Measurements from ENCODE around the gene CD8B2.
"Not testable (repeated sequence)": the region's sequence is repeated elsewhere in the genome, so short reads cannot be mapped to it uniquely, and the experiment has no call there.

The CD8B2 gene

DNA sequence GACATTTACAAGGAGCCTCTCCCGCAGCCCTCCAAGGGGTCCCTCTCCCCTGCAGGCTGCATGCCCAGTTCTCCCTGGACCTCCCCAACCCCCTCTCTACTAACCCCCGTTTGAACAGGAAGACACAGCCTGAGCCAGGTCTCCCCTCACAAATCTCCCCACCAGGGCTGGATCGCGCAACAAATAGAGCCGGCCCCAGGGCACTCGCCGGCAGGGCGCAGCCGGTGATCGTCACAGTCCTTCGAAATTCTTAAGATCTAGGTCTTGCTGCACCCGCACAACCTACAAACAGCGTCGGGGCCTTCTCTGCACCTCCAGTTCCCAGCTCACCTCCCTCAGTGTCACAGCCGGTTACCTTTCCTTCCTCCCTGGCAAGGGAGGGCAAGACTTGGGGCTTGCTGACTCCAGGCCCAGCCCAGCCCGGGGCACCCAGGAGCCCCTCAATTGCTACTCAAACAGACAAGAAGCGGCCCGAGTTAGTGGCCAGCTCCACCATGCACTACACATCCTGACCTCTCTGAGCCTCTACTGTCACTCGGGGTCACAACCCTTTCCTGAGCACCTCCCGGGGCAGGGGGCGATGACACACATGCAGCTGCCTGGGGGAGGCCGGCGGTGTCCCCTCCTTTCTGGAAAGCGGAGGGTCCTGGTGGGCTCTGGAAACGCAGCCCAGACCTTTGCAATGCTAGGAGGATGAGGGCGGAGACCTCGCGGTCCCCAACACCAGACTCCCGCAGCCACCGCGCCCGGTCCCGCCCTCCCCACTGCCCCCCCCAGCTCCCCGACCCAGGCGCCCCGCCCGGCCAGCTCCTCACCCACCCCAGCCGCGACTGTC lies at the start of gene CD8B2:
TSS of gene CD8B2 (plus strand) at position 814 of the 835 bp plus-strand sequence. CDS start 63 bp downstream, outside the sequence.
- DNase-seq = peak; percentile 14

DNA sequence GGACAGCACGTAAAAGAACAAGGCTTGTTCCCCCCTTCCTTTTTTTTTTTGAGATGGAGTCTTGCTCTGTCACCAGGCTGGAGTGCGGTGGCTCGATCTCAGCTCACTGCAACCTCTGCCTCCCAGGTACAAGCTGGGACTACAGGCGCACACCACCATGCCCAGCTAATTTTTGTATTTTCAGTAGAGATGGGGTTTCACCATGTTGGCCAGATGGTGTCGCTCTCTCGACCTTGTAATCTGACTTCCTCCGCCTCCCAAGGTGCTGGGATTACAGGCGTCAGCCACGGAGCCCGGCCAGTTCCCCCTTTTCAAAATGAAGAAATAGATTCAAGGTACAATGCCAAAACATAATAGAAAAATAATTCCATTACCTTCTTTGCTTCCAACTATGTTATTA lies 25.3 kb upstream of the CD8B2 start:
- not testable (repeated sequence) for DNase-seq

DNA sequence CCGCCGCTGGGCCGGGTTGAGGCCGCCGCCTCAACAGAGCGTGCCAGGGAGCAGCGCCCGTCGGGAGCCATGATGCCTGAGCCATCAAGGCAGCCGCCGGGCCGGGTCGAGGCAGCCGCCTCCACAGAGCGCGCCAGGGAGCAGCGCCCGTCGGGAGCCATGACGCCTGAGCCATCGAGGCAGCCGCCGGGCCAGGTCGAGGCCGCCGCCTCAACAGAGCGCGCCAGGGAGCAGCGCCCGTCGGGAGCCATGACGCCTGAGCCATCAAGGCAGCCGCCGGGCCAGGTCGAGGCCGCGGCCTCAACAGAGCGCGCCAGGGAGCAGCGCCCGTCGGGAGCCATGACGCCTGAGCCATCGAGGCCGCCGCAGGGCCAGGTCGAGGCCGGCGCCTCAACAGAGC lies 19.6 kb upstream of the CD8B2 start:
- not testable (repeated sequence) for DNase-seq

DNA sequence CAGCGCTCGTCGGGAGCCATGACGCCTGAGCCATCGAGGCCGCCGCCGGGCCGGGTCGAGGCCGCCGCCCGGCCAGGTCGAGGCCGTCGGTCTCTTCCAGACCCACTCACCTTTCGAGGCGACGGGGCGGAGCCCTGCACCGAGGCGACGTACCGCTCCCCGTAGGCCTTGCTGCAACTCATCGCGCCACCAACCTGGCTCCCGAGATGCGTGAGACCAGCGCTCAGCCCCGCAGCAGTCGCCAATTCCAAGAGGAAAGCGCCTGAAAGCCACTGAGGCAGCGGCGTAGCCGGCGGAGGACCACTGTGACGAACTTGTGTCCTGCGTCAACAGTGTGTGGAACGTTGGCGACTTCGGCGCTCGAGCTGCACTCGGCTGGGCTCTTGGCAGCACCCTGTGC lies 19.1 kb upstream of the CD8B2 start, which contains the start of gene RGPD3:
TSS of gene RGPD3 (minus strand) at position 307 of the 400 bp plus-strand sequence. CDS start at position 182, 125 bp downstream.
- not testable (repeated sequence) for DNase-seq

DNA sequence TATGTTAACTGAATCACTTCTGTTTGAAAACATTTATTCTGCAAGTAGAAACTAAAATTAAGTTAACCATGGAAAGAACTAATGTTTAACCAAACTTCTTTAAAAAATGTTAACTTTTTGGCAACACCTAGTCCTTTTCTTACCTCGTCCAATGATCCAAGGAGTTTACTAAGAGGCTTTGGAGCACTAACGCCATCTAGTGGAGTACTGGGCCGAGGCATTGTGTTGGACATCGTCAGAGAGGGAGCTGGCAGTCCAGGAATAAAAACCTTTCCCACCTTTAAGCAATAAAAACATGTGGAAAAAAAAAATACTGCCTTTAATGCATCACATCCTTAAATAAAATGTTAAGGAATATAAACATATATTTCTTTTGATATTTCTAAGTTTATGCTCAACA lies 16.5 kb upstream of the CD8B2 start:
- DNase-seq = not testable (repeated sequence)

DNA sequence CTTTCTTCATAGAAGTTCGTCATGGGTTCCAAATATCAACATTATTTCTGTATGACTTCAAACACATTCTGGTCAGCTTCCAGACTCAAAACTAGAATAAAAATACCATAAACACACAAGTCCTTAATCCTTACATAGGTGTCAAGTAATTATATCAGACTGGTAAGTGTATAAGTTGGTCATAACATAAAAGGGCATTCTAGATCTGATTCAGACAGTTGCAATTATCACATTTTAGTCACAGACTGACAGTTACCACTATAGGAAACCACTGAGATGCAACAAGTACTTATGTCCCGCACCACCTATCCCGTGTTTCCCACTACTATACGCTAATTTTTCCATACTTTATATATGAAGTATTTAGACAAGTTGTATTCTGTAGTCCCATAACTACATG lies 9.5 kb upstream of the CD8B2 start:
- DNase-seq = not testable (repeated sequence)

DNA sequence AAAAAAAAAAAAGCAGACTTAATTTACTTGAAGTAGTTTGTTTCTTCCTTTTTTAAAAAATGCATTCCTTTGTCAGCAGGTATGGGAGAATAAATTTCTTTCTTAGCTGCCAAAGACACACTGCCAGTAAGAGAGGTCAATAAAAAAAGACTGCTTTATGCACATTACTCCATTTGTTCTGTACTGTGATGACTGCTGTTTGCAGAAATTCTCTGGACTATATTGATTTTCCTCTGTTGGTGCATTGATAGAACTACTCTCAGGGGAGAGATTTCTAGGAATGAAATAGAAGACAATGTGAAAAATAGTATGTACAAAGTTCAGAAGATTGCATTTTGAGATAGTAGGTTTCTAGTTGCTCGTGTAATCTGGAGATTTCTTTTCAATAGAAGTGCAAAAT lies 7.6 kb upstream of the CD8B2 start:
- DNase-seq = not testable (repeated sequence)

DNA sequence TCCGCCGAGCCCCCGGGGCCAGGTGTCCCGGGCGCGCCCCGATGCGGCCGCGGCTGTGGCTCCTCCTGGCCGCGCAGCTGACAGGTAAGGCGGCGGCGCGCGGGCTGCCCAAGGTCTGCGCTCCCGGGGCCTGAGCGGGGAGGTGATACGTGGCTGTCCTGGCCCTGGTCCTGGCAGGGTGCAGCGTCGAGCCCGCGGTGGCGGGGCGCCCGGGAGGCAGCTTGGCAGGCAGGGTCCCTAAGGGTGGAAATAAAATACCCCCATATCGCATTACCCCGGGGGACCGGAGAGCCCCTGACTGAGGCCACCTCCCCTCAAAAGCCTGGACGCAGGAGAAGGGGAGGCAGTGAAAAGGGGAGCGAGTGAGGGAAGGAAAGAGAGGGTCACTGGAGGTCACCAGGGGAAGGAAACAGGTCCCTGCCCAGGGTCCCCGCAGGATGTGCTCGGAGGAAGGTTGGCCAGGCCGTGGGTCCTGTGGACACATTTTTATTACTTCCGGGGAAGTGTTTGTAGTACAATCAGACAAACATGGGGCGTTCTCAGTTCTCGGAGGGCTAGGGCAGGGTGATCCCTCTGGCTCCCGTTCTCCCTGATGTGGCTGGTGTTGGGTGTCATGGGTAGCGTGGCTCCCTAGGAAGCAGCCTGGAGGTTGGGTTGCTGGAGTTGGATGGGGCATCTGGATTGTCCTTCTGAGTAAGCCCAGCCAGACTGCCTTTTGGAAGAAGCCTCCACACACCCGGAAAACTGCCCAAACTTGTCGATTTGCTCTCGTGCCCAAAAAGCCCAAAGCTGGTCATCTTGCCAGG lies 425 bp downstream of the CD8B2 start:
- DNase-seq = peak; percentile 5

DNA sequence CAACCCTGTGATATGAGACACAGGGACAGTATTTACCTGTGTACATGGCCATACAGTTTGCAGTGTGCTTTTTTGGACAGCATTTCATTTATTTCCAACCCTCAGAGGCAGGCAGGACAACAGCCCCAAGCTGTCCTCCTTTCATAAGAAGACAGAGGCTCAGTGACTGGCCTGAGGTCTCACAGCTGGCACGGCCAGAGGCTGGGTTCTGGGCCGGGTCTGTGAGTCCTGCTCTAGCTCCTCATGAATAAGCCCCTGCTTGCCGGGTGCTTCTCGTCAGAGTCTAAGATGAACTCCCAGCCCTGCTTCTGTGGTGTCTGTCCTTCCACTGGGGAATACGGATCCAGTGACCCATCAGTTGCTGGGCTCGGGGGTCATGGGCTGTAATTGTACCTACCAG lies 2.5 kb downstream of the CD8B2 start:
- DNase-seq = not testable (repeated sequence)

DNA sequence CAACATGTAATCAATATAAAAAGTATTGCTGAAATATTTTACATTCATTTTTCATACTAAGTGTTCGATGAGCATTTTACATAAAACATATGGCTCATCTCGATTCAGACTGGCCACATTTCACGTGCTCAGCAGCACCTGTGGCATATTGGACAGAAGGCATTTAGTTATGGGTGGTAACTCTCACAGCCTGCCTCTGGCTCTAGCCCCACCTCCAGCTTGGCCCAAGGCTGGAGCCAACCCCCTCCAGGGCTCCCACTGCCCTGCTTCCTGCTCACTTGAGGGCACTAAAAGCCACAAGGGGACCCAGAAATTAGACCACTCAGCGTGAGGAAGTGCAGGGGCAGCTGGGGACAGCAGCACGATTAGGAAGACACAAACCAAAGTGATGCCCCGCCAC lies 5.2 kb downstream of the CD8B2 start:
- not testable (repeated sequence) for DNase-seq

DNA sequence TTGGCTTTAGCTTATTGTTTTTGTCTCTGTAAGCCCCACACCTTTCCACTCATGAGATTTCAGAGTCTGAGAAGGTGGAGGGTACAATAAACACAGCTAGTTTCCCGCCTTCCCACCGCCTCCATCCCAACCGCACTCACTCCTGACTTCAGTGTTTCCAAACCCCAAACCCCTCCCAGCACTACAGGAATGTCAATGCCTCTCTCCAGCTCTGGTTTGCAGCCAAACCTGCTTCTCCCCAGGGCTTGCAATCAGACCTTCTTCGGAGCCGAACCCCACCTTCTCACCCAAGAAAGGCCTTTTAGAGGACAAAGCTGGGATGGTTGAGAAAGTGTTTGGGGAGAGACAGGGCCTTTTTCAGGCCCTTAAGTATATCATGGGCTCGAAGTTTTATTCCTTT lies 5.7 kb downstream of the CD8B2 start:
- DNase-seq = not testable (repeated sequence)

DNA sequence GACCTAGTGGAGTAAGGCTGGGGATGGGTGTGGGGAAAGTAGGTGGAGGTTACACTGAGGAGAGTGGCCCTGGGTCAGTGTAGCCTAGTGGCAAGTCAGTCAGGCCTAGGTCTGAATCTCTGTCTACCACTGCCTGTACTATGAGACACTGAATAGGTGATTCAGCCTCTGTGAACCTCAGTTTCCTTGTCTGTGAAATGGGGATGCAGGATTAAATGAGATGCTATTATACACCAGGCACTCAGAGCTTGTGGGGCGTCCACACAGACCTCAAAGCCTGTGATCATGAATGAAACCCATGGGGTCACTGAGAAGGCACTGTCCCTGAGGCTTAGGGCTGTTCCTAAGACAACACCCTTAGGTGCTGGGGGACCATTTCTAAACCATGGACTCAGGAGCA lies 11.4 kb downstream of the CD8B2 start:
- not testable (repeated sequence) for DNase-seq

DNA sequence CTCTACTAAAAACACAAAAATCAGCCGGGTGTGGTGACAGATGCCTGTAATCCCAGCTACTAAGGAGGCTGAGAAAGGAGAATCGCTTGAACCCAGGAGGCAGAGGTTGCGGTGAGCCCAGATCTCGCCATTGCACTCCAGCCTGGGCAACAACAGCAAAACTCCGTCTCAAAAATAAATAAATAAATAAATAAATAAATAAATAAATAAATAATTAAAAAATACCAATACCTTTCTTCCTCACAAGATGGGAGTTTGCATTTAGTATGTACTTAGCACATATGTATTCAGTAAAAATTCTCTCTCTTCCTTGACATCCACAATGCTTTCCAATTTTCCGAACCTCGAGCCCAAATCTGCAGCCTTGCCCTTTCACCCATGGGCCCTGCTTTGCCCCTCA lies 13.2 kb downstream of the CD8B2 start:
- DNase-seq = not testable (repeated sequence)

DNA sequence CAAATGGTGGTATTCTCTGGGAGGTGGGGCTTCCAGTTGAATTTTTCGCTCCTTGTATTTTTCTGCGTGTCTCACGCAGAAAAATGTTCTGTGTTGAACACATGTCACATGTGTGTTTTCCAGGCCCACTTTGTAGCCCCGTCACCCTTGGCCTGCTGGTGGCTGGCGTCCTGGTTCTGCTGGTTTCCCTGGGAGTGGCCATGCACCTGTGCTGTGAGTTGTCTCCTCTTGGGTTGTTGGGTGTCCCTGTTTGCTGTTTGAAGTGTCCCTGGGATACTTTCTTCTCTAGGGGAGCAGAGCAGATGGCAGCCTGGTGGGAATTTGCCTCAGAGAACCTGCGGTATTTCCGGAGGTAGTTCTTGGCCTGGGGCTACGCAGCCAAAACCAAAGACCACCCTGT lies 15.2 kb downstream of the CD8B2 start:
- DNase-seq = not testable (repeated sequence)

DNA sequence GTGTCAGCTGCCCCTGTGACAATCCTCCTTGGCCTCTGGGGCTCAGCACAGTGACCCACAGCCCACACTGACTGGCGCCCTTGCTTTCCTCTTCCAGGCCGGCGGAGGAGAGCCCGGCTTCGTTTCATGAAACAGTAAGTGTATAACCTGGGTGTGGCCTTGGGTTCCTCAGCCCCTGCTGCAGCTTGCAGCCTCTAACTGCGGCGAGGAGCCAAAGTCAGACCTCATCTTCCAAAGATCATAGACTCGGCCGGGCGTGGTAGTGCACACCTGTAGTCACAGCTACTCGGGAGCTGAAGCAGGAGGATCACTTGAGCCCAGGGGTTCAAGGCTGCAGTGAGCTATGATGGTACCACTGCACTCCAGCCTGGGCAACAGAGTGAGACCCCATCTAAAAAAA lies 17.0 kb downstream of the CD8B2 start:
- not testable (repeated sequence) for DNase-seq

DNA sequence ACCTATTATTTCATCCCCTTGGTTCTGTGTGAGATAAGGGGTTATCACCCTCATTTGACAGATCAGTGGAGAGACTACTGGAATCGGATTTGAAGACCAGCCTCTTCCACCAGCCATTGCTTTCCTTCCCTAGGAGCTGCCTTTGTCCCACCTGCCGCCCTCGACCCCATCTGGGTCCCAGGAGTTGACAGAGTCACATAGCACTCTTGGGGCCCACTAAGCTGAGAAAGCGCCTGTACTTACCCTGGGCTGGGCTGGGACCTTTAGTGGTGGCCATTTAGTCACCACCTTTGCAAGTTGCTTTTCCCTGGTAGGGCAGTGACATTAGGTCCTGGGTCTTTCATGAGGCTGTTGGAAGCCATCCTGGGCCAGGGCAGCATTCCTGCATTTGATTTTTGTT lies 17.6 kb downstream of the CD8B2 start:
- DNase-seq = not testable (repeated sequence)

DNA sequence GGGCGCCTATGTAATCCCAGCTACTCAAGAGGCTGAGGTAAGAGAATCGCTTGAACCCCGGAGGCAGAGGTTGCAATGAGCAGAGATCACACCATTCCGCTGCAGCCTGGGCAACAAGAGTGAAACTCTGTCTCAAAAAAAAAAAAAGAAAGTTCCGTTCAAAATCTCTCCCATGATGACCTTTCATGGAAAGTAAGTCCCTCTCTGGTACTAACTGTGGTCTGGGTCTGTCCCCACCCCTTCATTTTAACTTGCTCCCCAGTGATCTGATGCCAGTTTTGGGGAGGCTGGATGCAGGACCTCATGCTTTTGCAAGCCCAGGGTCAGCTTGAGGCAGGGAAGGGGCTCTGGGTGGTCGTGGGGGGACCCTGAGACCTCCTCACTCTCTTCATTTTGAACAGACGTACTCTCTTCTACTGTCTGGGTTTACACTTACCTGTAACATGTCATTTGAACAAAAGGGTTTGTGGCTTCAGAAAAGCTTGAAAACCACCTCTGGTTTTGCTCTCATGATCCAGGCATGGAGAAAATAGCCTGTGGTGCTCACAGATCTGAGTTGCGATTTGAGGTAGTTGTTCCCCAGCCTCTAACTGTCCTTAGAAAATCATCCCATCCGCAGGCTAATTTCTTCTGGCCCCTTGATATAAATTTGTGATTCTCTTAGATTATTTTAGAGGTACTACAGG lies 19.0 kb downstream of the CD8B2 start:
- DNase-seq = not testable (repeated sequence)

DNA sequence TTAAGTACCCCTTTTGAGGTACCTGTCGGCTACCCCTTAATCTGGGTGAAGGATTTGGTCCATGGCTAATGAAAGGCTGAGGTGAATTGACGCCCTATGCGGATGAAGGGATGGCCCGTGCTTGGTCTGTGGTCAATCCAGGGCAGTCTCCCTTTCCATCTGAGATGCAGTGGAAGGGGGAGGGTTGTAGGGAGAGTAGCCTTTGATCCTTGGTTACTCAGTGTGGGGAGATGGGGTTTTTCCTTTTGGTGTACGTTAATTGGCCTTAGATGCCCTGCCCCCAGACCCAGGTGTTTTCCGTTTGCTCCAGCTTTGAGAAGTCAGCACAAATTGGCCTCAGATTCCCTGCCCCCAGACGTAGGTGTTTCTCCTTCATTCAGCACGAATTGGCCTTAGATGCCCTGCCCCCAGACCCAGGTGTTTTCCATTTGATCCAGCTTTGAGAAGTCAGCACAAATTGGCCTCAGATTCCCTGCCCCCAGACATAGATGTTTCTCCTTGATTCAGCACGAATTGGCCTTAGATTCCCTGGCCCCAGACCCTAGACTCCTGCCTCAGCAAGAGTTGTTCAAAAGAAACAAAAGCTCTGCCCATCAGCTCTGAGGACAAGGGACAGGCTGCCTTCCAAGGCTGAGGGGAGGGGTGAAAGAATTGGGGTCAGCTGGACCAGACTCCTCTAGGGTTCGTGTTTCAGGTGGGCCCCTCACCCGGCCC lies 21.7 kb downstream of the CD8B2 start:
- DNase-seq = not testable (repeated sequence)

DNA sequence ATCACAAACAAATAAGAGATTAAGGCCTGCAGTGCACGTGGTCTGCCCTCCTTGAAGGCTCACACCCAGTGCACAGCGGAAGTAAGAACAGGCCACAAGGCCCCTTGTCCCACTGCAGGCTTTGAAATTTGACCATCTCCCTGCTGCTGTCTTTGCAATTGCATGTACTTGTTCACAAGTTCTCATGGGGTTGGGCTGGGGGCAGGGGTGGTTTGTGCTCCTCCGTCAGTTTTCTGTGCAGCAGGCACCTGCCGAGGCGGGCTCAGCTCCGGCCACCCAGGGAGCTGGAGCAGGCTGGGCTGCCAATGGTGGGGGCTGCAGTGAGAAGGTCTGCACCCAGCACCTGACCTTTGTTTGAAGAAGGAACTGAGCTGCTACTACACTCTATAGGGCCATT lies 22.2 kb downstream of the CD8B2 start:
- not testable (repeated sequence) for DNase-seq

DNA sequence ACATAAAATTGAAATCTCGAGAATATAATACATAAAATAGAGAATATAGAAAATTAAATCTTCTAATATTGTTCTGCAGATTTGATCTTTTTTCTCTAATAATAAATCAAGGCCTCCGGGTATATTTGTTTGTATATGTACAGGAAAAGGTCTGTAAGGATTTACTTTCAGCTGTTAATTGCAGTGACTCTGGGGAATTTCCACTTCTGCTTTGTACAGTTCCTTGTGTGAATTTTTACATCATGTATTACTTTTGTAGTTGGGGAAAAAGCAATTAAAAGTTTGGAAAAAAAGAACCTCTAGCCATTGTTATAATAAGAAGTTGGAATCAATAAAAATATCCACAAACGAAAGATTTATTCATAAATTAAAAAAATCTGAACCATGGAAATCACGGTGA lies 23.6 kb downstream of the CD8B2 start:
- not testable (repeated sequence) for DNase-seq

DNA sequence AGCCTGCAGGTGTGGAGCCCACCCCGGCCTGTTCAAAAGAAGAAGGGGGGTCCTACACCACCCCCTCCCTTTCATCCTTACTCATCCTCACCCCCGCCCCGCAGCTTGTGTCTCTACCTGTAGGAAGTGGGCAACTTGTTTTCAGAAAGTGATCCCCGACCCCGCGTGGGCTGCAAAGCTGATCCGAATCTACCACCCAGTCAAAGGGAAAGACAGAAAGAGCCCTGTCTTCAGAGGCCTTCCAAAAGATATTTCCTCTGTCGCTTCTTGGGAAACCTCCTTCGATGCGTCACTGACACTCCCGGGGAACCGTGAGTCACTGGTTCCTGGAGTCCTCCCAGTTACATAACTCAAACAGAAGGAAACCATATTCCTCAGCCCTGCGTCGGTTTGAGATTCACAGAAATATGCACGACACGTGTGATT lies 24.3 kb downstream of the CD8B2 start:
- not testable (repeated sequence) for DNase-seq

DNA sequence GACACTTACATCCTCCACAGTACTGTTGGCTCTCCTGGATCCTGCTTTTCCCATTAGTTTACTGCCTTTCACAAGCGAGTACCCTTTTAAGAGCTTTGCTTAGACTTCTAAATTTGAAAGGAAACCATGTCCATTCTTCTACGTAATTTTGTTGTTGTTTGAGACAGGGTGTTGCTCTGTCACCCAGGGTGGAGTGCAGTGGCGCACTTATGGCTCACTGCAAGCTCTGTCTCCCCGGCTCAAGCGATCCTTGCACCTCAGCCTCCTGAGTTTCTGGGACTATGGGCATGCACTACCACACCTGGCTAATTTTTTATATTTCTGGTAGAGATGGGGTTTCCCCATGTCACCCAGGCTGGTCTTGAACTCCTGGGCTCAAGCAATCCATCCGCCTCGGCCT lies 24.8 kb downstream of the CD8B2 start:
- DNase-seq = not testable (repeated sequence)
